ENCODE measurements around the gene ALDH1A2.
A peak's percentile ranks its signal among the peaks of the same experiment; 100 is the strongest.

Gene ALDH1A2

GRCh38 chr15:57953874-57954273 is 111.6 kb downstream of the ALDH1A2 start:
- H3K36me3 ChIP-seq: no peaks in the 10 kb centered on the region
- TF ChIP-seq CTCF (IDR thresholded peaks at IDR 0.05; ENCODE audit: low read depth, low read length): no peak
- H3K9me3 ChIP-seq (ENCODE audit: severe bottlenecking): no peaks in the 10 kb centered on the region
- no peak for DNase-seq
- H3K27me3 ChIP-seq (ENCODE audit: insufficient read depth, low read depth, severe bottlenecking): no peaks in the 10 kb centered on the region
- H3K4me3 ChIP-seq (ENCODE audit: low read depth, low read length): no peak overlapping the region
- no peak overlapping the region for H3K27ac ChIP-seq

DNA sequence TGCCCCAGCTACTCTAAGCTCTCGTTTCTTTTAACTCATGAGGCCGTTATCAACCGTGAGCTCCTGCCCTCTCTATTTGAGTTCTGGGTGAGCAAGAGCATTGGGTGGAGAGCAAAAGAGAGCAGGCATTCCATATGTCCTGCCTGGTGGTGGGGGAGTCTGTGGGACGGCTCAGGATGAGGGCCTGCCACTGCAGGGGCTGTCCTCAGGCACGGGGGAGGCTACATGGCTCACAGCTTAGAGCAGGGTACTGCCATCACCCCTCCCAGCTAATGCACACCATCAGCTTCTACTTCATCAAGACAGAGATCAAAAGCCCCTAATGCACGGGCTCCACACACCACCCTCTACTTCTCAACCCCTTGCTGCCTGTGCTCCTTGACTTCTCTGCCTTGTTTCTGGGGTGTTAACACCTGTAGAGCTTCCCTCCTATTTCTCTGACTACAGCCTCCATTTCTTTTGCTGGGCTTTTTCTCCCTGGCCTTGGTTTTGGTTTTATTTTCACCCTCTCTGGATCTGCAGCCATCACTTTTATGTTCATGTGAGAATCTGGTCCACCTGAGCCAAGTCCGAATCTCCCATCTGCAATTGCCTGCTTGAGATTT is 114.1 kb downstream of the ALDH1A2 start:
- Histone ChIP-seq H3K27me3 (ENCODE audit: insufficient read depth, low read depth, severe bottlenecking) (no peaks in the 10 kb centered on the region), H3K4me3 (ENCODE audit: low read depth, low read length) (no peak overlapping the region), H3K36me3 (no peaks in the 10 kb centered on the region), H3K27ac (no peak overlapping the region), H3K9me3 (ENCODE audit: severe bottlenecking) (no peaks in the 10 kb centered on the region)
- no peak for DNase-seq
- TF ChIP-seq CTCF (IDR thresholded peaks at IDR 0.05; ENCODE audit: low read depth, low read length): no peak

DNA sequence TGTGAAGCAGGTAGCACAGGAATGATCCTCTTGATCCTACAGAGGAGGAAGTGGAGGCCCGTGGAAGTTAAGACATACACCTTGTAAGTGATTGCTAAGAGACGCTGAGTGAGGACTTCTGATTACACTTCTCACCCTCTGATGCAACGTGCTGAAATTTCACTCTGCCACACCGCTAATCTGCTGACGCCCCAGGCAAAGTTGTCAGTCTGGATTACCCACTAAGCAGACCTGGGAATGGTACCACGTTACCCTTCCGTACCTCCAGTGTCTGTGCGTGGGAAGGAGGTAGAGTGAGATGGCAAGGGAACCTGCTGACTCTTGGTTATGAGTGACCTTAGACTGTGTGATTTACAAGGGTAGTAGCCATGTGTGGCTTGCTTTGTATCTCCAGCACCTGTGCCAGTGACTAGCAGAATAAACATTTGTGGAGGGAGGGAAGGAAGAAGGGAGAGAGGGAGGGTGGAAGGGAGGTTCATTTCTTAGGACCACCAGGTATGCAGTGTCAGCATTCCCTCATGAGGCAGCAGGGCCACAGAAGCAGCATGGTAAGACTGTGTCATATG is 115.0 kb downstream of the ALDH1A2 start:
- Histone ChIP-seq H3K27me3 (ENCODE audit: insufficient read depth, low read depth, severe bottlenecking) (no peaks in the 10 kb centered on the region), H3K4me3 (ENCODE audit: low read depth, low read length) (no peak overlapping the region), H3K27ac (no peak overlapping the region), H3K9me3 (ENCODE audit: severe bottlenecking) (no peaks in the 10 kb centered on the region), H3K36me3 (no peaks in the 10 kb centered on the region)
- TF ChIP-seq CTCF (IDR thresholded peaks at IDR 0.05; ENCODE audit: low read depth, low read length): no peak
- DNase-seq: peak; percentile 34

GRCh38 chr15:57949374-57949943 is 116.1 kb downstream of the ALDH1A2 start:
- DNase-seq: no peak
- Histone ChIP-seq H3K9me3 (ENCODE audit: severe bottlenecking) (no peaks in the 10 kb centered on the region), H3K4me3 (ENCODE audit: low read depth, low read length) (no peak overlapping the region), H3K27me3 (ENCODE audit: insufficient read depth, low read depth, severe bottlenecking) (no peaks in the 10 kb centered on the region), H3K36me3 (no peaks in the 10 kb centered on the region), H3K27ac (no peak overlapping the region)
- TF ChIP-seq CTCF (IDR thresholded peaks at IDR 0.05; ENCODE audit: low read depth, low read length): no peak

GRCh38 chr15:57948351-57949289 is 116.9 kb downstream of the ALDH1A2 start:
- no peak for DNase-seq
- H3K27ac ChIP-seq: no peak overlapping the region
- no peaks in the 10 kb centered on the region for H3K36me3 ChIP-seq
- H3K9me3 ChIP-seq (ENCODE audit: severe bottlenecking): no peaks in the 10 kb centered on the region
- TF ChIP-seq CTCF (IDR thresholded peaks at IDR 0.05; ENCODE audit: low read depth, low read length): no peak
- no peak overlapping the region for H3K4me3 ChIP-seq (ENCODE audit: low read depth, low read length)
- no peaks in the 10 kb centered on the region for H3K27me3 ChIP-seq (ENCODE audit: insufficient read depth, low read depth, severe bottlenecking)
